ENCODE data around the gene RAB28.
A peak's percentile ranks its signal among the peaks of the same experiment; 100 is the strongest.

RAB28 gene

DNA sequence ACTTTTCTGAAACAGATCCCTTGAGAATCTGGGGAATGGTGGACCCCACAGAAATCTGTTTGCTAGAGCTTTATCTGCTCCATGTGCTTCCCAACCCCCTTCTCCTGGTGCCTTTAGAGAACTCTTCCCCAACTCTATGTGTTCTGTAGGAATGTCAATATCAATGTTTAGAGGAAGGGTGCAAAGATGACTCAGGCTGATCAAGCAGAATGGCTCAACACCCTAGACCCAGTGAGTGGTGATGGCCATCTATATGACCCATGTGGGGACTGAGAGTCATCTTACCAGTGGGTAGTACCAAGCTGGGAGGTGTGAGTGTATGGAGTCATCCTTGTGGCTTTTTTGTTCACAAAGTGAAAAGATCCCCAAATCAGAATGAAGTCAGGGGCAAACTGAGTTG, 143.5 kb downstream of the RAB28 start:
- no peak overlapping the region for H3K4me3 ChIP-seq (ENCODE audit: low read length)
- no peak for DNase-seq (ENCODE audit: low read depth)
- TF ChIP-seq, protein P1, sequence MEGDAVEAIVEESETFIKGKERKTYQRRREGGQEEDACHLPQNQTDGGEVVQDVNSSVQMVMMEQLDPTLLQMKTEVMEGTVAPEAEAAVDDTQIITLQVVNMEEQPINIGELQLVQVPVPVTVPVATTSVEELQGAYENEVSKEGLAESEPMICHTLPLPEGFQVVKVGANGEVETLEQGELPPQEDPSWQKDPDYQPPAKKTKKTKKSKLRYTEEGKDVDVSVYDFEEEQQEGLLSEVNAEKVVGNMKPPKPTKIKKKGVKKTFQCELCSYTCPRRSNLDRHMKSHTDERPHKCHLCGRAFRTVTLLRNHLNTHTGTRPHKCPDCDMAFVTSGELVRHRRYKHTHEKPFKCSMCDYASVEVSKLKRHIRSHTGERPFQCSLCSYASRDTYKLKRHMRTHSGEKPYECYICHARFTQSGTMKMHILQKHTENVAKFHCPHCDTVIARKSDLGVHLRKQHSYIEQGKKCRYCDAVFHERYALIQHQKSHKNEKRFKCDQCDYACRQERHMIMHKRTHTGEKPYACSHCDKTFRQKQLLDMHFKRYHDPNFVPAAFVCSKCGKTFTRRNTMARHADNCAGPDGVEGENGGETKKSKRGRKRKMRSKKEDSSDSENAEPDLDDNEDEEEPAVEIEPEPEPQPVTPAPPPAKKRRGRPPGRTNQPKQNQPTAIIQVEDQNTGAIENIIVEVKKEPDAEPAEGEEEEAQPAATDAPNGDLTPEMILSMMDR (conservative IDR thresholded peaks at IDR 0.05; ENCODE audit: low read length): no peak

DNA sequence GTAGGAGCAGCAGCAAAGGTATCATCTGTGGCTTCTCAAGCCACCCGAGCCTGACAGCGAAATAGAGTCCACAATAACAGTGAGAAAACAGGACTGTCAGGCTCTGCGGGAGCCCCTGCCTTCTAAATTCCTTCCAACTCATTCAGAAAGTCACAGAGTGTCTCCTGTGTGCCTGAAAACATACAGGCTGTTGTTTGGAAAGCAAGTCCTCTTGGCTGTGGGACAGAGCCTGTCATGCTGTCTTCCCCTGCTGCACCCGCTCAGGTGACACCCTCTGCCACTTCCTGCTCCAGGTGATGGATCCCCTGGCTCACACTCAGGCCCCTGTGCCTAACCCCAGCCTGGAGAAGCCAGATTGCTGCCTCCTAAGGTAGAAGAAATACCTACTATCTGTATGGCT, 152.3 kb downstream of the RAB28 start:
- H3K4me3 ChIP-seq (ENCODE audit: low read length): no peak overlapping the region
- DNase-seq (ENCODE audit: low read depth): no peak
- TF ChIP-seq, protein P1 (conservative IDR thresholded peaks at IDR 0.05; ENCODE audit: low read length): no peak

DNA sequence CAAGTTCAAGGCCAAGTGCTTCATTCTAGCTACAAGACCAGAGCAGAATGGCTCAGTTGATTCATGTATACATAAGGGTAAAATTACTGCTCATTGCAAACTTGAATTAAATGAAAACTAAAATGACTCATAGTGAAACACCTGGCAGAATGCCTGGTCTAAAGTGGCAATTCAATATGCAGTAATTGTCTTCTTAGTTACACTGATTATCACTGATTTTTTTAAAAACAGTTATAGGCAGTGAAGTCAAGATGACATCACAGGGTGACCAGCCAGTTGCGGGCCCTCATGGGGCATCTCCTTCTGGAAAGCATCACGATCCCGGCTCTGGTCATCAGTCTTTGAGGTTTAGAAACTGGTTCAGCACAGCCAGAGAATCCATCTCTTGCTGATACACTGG, 154.2 kb downstream of the RAB28 start:
- TF ChIP-seq, protein P1 (conservative IDR thresholded peaks at IDR 0.05; ENCODE audit: low read length): no peak
- H3K4me3 ChIP-seq (ENCODE audit: low read length): no peak overlapping the region
- peak; percentile 69 for DNase-seq (ENCODE audit: low read depth)

DNA sequence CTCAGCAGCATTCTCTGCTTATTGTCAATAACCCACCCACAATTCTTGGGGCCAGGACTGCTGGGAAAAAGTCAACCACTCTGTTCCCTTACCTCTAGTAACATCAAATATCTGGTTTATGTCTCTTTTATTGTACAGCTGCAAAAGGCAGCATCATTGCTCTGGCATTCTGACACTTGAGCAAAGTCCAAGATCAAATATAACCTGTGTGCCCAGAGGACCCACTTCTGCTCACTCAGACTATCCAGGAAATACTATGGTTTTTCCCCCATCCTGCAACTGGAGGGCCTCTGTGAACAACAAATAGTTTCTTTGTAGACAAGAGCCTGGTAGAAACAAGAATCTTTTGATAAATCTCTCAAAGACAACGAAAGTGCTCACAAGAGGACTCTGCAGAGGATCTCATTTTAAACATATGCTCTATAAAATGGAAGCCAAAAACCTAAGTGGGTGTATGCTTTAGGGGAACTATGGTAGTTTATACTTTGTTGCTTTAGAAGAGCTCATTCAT, 154.7 kb downstream of the RAB28 start:
- no peak overlapping the region for H3K4me3 ChIP-seq (ENCODE audit: low read length)
- no peak for DNase-seq (ENCODE audit: low read depth)
- TF ChIP-seq, protein P1 (conservative IDR thresholded peaks at IDR 0.05; ENCODE audit: low read length): no peak

DNA sequence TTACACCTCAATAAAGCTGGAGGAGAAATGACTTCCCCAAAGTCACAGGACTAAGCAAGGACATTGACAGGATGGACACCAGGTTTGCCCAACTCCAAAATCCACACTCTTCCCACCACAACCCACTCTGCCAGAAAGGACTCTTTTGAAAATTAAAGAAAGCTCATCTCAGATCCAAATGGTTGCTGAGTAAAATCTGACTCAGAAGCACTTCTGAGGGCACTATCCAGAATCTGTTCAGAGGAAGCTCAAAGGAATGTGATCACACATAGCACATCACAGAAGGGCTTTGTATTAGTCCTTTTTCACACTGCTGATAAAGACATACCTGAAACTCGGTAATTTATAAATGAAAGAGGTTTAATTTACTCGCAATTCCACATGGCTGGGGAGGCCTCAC, 155.5 kb downstream of the RAB28 start:
- no peak overlapping the region for H3K4me3 ChIP-seq (ENCODE audit: low read length)
- peak; percentile 57 for DNase-seq (ENCODE audit: low read depth)
- TF ChIP-seq, protein P1 (conservative IDR thresholded peaks at IDR 0.05; ENCODE audit: low read length): no peak

DNA sequence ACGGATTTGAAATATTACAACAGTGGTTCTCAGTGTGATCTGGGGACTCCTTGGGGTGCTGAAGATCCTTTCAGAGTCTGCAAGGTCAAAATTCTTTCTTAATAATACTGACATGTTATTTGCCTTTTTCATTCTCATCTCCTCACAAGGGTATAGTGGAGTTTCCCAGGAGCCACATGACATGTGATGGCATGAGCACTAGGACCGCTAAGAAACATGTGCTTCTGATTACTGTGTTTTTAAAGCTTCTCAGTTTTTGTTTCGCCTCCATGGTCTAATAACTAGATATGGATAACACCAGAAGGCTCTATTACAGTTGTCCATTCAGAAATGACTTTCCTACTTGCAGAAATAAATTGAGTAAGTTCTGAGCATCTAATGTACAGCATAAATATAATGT, 156.1 kb downstream of the RAB28 start:
- no peak overlapping the region for H3K4me3 ChIP-seq (ENCODE audit: low read length)
- TF ChIP-seq, protein P1 (conservative IDR thresholded peaks at IDR 0.05; ENCODE audit: low read length): no peak
- DNase-seq (ENCODE audit: low read depth): peak; percentile 65

DNA sequence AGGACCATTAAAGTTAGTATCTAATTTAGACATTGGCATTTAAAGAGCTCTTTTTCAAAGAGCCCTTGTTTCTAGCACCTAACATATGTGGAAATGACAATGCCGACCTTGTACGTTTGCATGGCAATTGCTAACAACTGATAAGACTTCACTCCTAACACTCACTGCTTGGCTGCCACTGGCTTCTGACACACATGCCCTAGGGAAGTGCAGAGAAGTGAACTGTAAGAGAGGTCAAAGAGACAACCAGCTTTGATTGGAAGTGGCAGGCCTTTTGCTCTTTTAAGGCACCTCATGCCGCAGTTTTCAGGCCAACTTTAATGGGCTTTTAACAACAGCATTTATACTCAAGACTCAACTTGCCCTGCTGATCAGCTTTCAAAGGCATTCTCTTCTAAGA, 158.4 kb downstream of the RAB28 start:
- no peak overlapping the region for H3K4me3 ChIP-seq (ENCODE audit: low read length)
- DNase-seq (ENCODE audit: low read depth): no peak
- TF ChIP-seq, protein P1 (conservative IDR thresholded peaks at IDR 0.05; ENCODE audit: low read length): no peak
